Mucosa of descending colon (tissue), 3 donors: ENCODE measurements around the gene RALGPS2. TPM values are rescaled to one million over a fixed set of nuclear protein-coding genes. Genes with fewer than 3 reads are reported as not detected.
A peak's percentile ranks its signal among the peaks of the same experiment; 100 is the strongest.

Source experiments
- ATAC-seq: fragments of 200-7000 bp; cut with Tn5 transposase; one replicate; pipeline ENCODE4 v1.9.1; 2020; ENCODE audit warnings: mild to moderate bottlenecking, moderate library complexity
- DNase-seq, 3 donors: peaks; one replicate each; pipeline ENCODE4 v3.0.0-alpha.2; 2020
- H3K36me3 ChIP-seq: fragments of 200-600 bp; one replicate; pipeline ENCODE4 v1.8.0; 2021; ENCODE audit warnings: low read depth, mild to moderate bottlenecking
- H3K4me1 ChIP-seq: fragments of 200-600 bp; one replicate; pipeline ENCODE4 v1.8.0; 2021; ENCODE audit warnings: low read depth, mild to moderate bottlenecking
- H3K4me3 ChIP-seq: fragments of 200-600 bp; one replicate; pipeline ENCODE4 v1.8.0; 2021; ENCODE audit warnings: mild to moderate bottlenecking
- H3K9me3 ChIP-seq: fragments of 200-600 bp; one replicate; pipeline ENCODE4 v1.8.0; 2021; ENCODE audit warnings: mild to moderate bottlenecking
- CTCF ChIP-seq: fragments of 200-600 bp; IDR thresholded peaks from one replicate; pipeline ENCODE4 v1.8.0; 2022; ENCODE audit warnings: antibody characterized with exemption, mild to moderate bottlenecking
- intact Hi-C, 2 donors: fragments of 100-400 bp; cut with DNase I in 1 of 2; cut with micrococcal nuclease in 1 of 2; formaldehyde crosslinking; loops; one replicate each; pipeline versions ENCODE4 v1.11.0 to v1.11.1; 2022; cut with DNase I, micrococcal nuclease
- long read RNA-seq, 2 donors: library from polyadenylated mRNA; unstranded; transcript quantifications; one replicate each; pipeline ENCODE4 v2.0.0, GENCODE V29; 2019 to 2021
- total RNA-seq, 3 donors: library from RNA; stranded (reverse); fragmentation: NEBNext Ultra II Directional in 2 of 3; extraction: Animal tissue kit (Norgen Biotek cat#: 25700) in 2 of 3; gene quantifications; one replicate each; pipeline versions ENCODE4 v1.2.1 to v1.2.4, GENCODE V29; 2021 to 2023
- donor health status: DM: no; HTN: no; CAD: no; lungs with moderate emphysema.
- donor health status: DM: no; HTN: no; CAD: no.
- donor health status: DM: no; HTN: yes; CAD: no.

The RALGPS2 gene
- 10 to 100 TPM; 25.9 to 49.9 (median 36.4) TPM for total RNA-seq
- long read RNA-seq, donor 1, full-length matches to known transcripts = 3 of 14 reads
- long read RNA-seq, donor 1, partial matches to known transcripts = 4 of 14 reads
- long read RNA-seq, donor 1, other reads (novel, unspliced or antisense) = 7 of 14 reads
- long read RNA-seq, donor 2, full-length matches to known transcripts = 4 of 9 reads
- long read RNA-seq, donor 2, partial matches to known transcripts = 4 of 9 reads
- long read RNA-seq, donor 2, other reads (novel, unspliced or antisense) = 1 of 9 reads

- intact Hi-C loops = no loop called here
- H3K9me3 ChIP-seq = no peaks in the 10 kb centered on the region
- H3K4me3 ChIP-seq = peak within 1 kb of the TSS; percentile 95
- DNase-seq (peak; percentile 72 to 82 (median 82)), ATAC-seq (peak; percentile 91)
- no peak for TF ChIP-seq CTCF
- no peaks in the 10 kb centered on the region for H3K4me1 ChIP-seq
- peaks cover 4% of the 10 kb centered on the region for H3K36me3 ChIP-seq
These were observed at the start of gene RALGPS2 for GRCh38 chr1:178724728-178725465. Gene RALGPS2, plus strand, starts transcription at chr1:178725244. Its CDS starts 51,521 bp downstream, at chr1:178776765.

GRCh38 chr1:178679237-178679636 is 45.8 kb upstream of the RALGPS2 start:
- DNase-seq = no peak
- intact Hi-C loops = no loop called here
- Histone ChIP-seq H3K9me3 (no peaks in the 10 kb centered on the region), H3K4me1 (no peaks in the 10 kb centered on the region), H3K36me3 (no peaks in the 10 kb centered on the region), H3K4me3 (no peak overlapping the region)
- ATAC-seq = no peak
- no peak for TF ChIP-seq CTCF

GRCh38 chr1:178682429-178682828 is 42.6 kb upstream of the RALGPS2 start:
- Histone ChIP-seq H3K36me3 (no peaks in the 10 kb centered on the region), H3K4me1 (no peaks in the 10 kb centered on the region), H3K4me3 (no peak overlapping the region), H3K9me3 (no peaks in the 10 kb centered on the region)
- intact Hi-C loops = no loop called here
- no peak for TF ChIP-seq CTCF
- DNase-seq = no peak
- no peak for ATAC-seq

- no peak for ATAC-seq
- Histone ChIP-seq H3K36me3 (no peaks in the 10 kb centered on the region), H3K4me1 (no peaks in the 10 kb centered on the region), H3K4me3 (no peak overlapping the region), H3K9me3 (no peaks in the 10 kb centered on the region)
- no peak for TF ChIP-seq CTCF
- intact Hi-C loops = no loop called here
- DNase-seq = no peak
These were observed 42.2 kb upstream of the RALGPS2 start for GRCh38 chr1:178682886-178683285.

GRCh38 chr1:178683291-178683690 is 41.8 kb upstream of the RALGPS2 start:
- H3K4me3 ChIP-seq = no peak overlapping the region
- ATAC-seq (no peak), DNase-seq (no peak)
- H3K36me3 ChIP-seq = no peaks in the 10 kb centered on the region
- no peaks in the 10 kb centered on the region for H3K4me1 ChIP-seq
- no peak for TF ChIP-seq CTCF
- intact Hi-C loops = no loop called here
- no peaks in the 10 kb centered on the region for H3K9me3 ChIP-seq
